Stomach (tissue), 9 donors: ENCODE results near the gene RBM8A. TPM values are rescaled to one million over a fixed set of nuclear protein-coding genes. Genes with fewer than 3 reads are reported as not detected.
"Not testable (repeated sequence)": the region's sequence is repeated elsewhere in the genome, so short reads cannot be mapped to it uniquely, and the experiment has no call there.

Source experiments
- DNase-seq, 2 donors: peaks; one replicate each; pipeline versions ENCODE4 v3.0.0 to v3.0.0-alpha.2; 2013 to 2019
- H3K27ac ChIP-seq, 5 donors: fragments of 200-600 bp in 4 of 5; sonication (generic) in 4 of 5; one replicate each; pipeline ENCODE4 v1.5.1; 2013 to 2019; ENCODE audit warnings: mild to moderate bottlenecking in 1 of 5, moderate library complexity in 1 of 5
- H3K27me3 ChIP-seq, 3 donors: fragments of 200-600 bp; sonication (generic); one replicate each; pipeline ENCODE4 v1.5.1; 2017 to 2019; ENCODE audit warnings: mixed run types in 1 of 3
- H3K36me3 ChIP-seq, 4 donors: fragments of 200-600 bp; sonication (generic); 1 replicate in 3 of 4; 2 replicates in 1 of 4; pipeline ENCODE4 v1.5.1; 2016 to 2019
- H3K4me1 ChIP-seq, 4 donors: fragments of 200-600 bp; sonication (generic); one replicate each; pipeline ENCODE4 v1.5.1; 2016 to 2019
- H3K4me3 ChIP-seq, 4 donors: fragments of 200-600 bp; sonication (generic) in 3 of 4; one replicate each; pipeline ENCODE4 v1.5.1; 2016 to 2019; ENCODE audit warnings: mild to moderate bottlenecking in 1 of 4
- H3K9me3 ChIP-seq, 4 donors: fragments of 200-600 bp; sonication (generic); one replicate each; pipeline ENCODE4 v1.5.1; 2016 to 2019
- CTCF ChIP-seq, 7 experiments: fragments of 450-650 bp in 4 of 7; fragments of 200-600 bp in 3 of 7; sonication (generic) in 3 of 7; IDR thresholded peaks; one replicate each; pipeline ENCODE4 v1.5.1; 2016 to 2019; ENCODE audit warnings: antibody characterized with exemption in 7 of 7, control low read depth in 2 of 7, mild to moderate bottlenecking in 1 of 7
- EP300 ChIP-seq: sonication (generic); formaldehyde crosslinking; IDR thresholded peaks from one replicate; pipeline ENCODE4 v1.6.1; 2017; ENCODE audit warnings: antibody characterized with exemption
- POLR2A ChIP-seq, 4 donors: fragments of 450-650 bp; IDR thresholded peaks; one replicate each; pipeline ENCODE4 v1.6.1; 2016; ENCODE audit warnings: antibody characterized with exemption in 4 of 4, control low read depth in 2 of 4, mild to moderate bottlenecking in 1 of 4, moderate library complexity in 1 of 4
- POLR2AphosphoS5 ChIP-seq, 3 donors: sonication (generic); formaldehyde crosslinking; IDR thresholded peaks; one replicate each; pipeline ENCODE4 v1.6.1; 2016; ENCODE audit warnings: antibody characterized with exemption in 3 of 3
- WGBS, 5 donors: extraction: QIAGEN DNeasy Blood & Tissue Kit in 3 of 5; methylation state at CpG; one replicate each; pipeline versions ENCODE4 v1.1.5 to v1.1.7; 2013 to 2018; 5-methylcytosine and 5-hydroxymethylcytosine counted together
- intact Hi-C: fragments of 100-400 bp; cut with DNase I; formaldehyde crosslinking; loops from one replicate; pipeline ENCODE4 v1.15.1; 2023; ENCODE audit warnings: low total_unique reads
- polyA plus RNA-seq, 3 donors: library from polyadenylated mRNA; stranded (reverse); fragments of 200-250 nt; gene quantifications; one replicate each; pipeline ENCODE4 v1.2.3, GENCODE V29; 2013
- total RNA-seq, 5 donors: library from RNA; depleted of rRNA; stranded (reverse); fragments of >200 nt; gene quantifications; one replicate each; pipeline versions ENCODE4 v1.1.0 to v1.2.3, GENCODE V29; 2014 to 2016
- donor health status: healthy with polysubstance abuse.
- donor health status: Bipolar disorder and iron deficiency.
- donor health status: healthy.

The RBM8A gene
- total and polyA plus RNA-seq, 8 donors: 9.3 to 113 (median 77.4) TPM

- Histone ChIP-seq H3K36me3 (peaks cover 0 to 48% (median 40%) of the 10 kb centered on the region in 4 donors), H3K4me1 (peaks cover 0 to 40% (median 15%) of the 10 kb centered on the region in 4 donors), H3K4me3 (peak overlapping the region in 1 of 4 donors; percentile 16), H3K27ac (peak overlapping the region; percentile 18 to 59 (median 36))
- H3K27me3 ChIP-seq, intact Hi-C loops, H3K9me3 ChIP-seq: not testable (repeated sequence)
- DNase-seq: peak in 1 of 2 donors; percentile 30
- peak in 2 of 3 donors; percentile 16 to 41 for TF ChIP-seq POLR2AphosphoS5 (IDR thresholded peaks at IDR 0.05)
- WGBS, 5 donors: 17 to 42% (median 28%) methylated on average over 6 to 9 of the region's 9 CpGs
Measured at GRCh38 chr1:145932522-145933009, 5.3 kb upstream of the RBM8A start.

- Histone ChIP-seq H3K27ac (peak overlapping the region; percentile 83 to 98 (median 96)), H3K4me3 (peak overlapping the region; percentile 59 to 75 (median 68)), H3K27me3 (no peaks in the 10 kb centered on the region), H3K4me1 (peaks cover 11 to 45% (median 27%) of the 10 kb centered on the region in 4 donors), H3K36me3 (peaks cover 5 to 29% (median 26%) of the 10 kb centered on the region in 4 donors), H3K9me3 (no peaks in the 10 kb centered on the region)
- intact Hi-C loops: no loop called here
- TF ChIP-seq CTCF (IDR thresholded peaks at IDR 0.05): no peak
- no peak for TF ChIP-seq POLR2AphosphoS5 (IDR thresholded peaks at IDR 0.05)
- DNase-seq: peak in 1 of 2 donors; percentile 21
- WGBS, 5 donors: 51 to 60% (median 59%) methylated on average over 20 of the region's 20 CpGs
Measured at GRCh38 chr1:145927916-145928643, 796 bp upstream of the RBM8A start.

GRCh38 chr1:145926686-145927062 lies 610 bp downstream of the RBM8A start:
- no peak for DNase-seq
- Histone ChIP-seq H3K4me1 (peaks cover 11 to 45% (median 23%) of the 10 kb centered on the region in 4 donors), H3K9me3 (no peaks in the 10 kb centered on the region), H3K27ac (peak overlapping the region; percentile 94 to 98 (median 96)), H3K36me3 (peaks cover 5 to 34% (median 28%) of the 10 kb centered on the region in 4 donors), H3K4me3 (peak overlapping the region; percentile 59 to 75 (median 68)), H3K27me3 (no peaks in the 10 kb centered on the region)
- intact Hi-C loops: no loop called here
- 2 to 9% (median 4%) methylated on average over 19 of the region's 19 CpGs for WGBS, 5 donors
- TF ChIP-seq POLR2AphosphoS5 (IDR thresholded peaks at IDR 0.05) (no peak), EP300 (no peak), POLR2A (IDR thresholded peaks at IDR 0.05) (no peak), CTCF (IDR thresholded peaks at IDR 0.05) (no peak)

GRCh38 chr1:145922266-145922665 lies 5.0 kb downstream of the RBM8A start:
- no peak for TF ChIP-seq CTCF (IDR thresholded peaks at IDR 0.05)
- no peak for TF ChIP-seq POLR2A (IDR thresholded peaks at IDR 0.05)
- no peak for TF ChIP-seq POLR2AphosphoS5 (IDR thresholded peaks at IDR 0.05)
- TF ChIP-seq EP300: no peak
- Histone ChIP-seq H3K27me3 (no peaks in the 10 kb centered on the region), H3K36me3 (peaks cover 5 to 34% (median 27%) of the 10 kb centered on the region in 4 donors), H3K9me3 (no peaks in the 10 kb centered on the region), H3K4me1 (peaks cover 25 to 55% (median 37%) of the 10 kb centered on the region in 4 donors), H3K4me3 (no peak overlapping the region), H3K27ac (peak overlapping the region in 1 of 5 donors; percentile 2)
- WGBS, 5 donors: 70 to 87% (median 83%) methylated on average over 2 of the region's 2 CpGs
- no peak for DNase-seq
- intact Hi-C loops: loop anchor here (5.0 kb wide), 1 partner anchor 45 kb away; no protein-coding TSS in a partner anchor

- 90 to 99% (median 96%) methylated on average over 2 to 3 of the region's 4 CpGs for WGBS, 5 donors
- H3K4me1 ChIP-seq: peaks cover 18 to 57% (median 32%) of the 10 kb centered on the region in 4 donors
- H3K27ac ChIP-seq, H3K27me3 ChIP-seq, H3K9me3 ChIP-seq, DNase-seq: not testable (repeated sequence)
- peaks cover 0 to 39% (median 34%) of the 10 kb centered on the region in 4 donors for H3K36me3 ChIP-seq
- H3K4me3 ChIP-seq: peak overlapping the region in 1 of 4 donors; percentile 97
- intact Hi-C loops: loop anchor here (5.0 kb wide), 1 partner anchor 47 kb away; no protein-coding TSS in a partner anchor
Measured at GRCh38 chr1:145920297-145920696, 7.0 kb downstream of the RBM8A start.
